Activated naive CD4-positive, alpha-beta T cell treated with anti-CD3 and anti-CD28 coated beads, Interleukin-2, amount 50 U/mL, for 72 hours (primary cell): Measurements from ENCODE around the gene FHIT. TPM values are rescaled to one million over a fixed set of nuclear protein-coding genes. Genes with fewer than 3 reads are reported as not detected.
A peak's percentile ranks its signal among the peaks of the same experiment; 100 is the strongest.

Source experiments
- ATAC-seq, 2 donors: fragments of 150-1000 bp; cut with Tn5 transposase; 2 replicates each; pipeline ENCODE4 v1.10.0; 2021; ENCODE audit warnings: mild to moderate bottlenecking in 2 of 2, moderate library complexity in 2 of 2
- DNase-seq, 2 donors: peaks; one replicate each; pipeline ENCODE4 v3.0.0; 2021 to 2022; ENCODE audit warnings: low spot score in 2 of 2
- H3K27ac Mint-ChIP-seq, 2 donors: one replicate each; pipeline ENCODE4 v1.8.0; 2022; ENCODE audit warnings: mild to moderate bottlenecking in 2 of 2, mixed read lengths in 2 of 2
- H3K36me3 Mint-ChIP-seq, 2 donors: one replicate each; pipeline ENCODE4 v1.8.0; 2022; ENCODE audit warnings: mixed read lengths in 2 of 2
- H3K9me3 Mint-ChIP-seq, 2 donors: one replicate each; pipeline ENCODE4 v1.8.0; 2022; ENCODE audit warnings: mixed read lengths in 2 of 2
- total RNA-seq, 2 donors: library from RNA; stranded (reverse); gene quantifications; one replicate each; pipeline ENCODE4 v1.2.3, GENCODE V29; 2022

Gene FHIT
- total RNA-seq, 2 donors from 2014 or later: 21.3 to 37.0 TPM

DNA sequence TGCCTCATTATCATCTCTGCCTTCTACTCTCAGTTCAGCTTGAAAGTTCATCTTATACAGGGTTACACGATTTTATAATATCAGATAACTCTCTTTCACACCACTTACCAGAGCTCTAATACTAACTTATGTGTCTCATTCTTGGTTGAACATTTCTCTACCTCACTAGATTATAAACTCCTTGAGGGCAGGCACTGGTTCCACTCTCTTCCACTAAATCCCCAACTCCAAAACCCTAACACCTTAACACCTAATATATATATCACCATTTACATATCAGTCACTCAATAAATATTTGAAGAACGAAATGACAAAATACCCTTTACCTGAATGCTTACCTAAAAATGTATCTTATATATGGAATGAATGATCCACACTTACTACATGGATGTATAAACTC lies 977.2 kb downstream of the FHIT start:
- no peak for ATAC-seq
- peaks cover 4 to 10% of the 10 kb centered on the region in 2 donors for H3K9me3 Mint-ChIP-seq
- H3K27ac Mint-ChIP-seq: no peak overlapping the region
- DNase-seq: no peak
- no peaks in the 10 kb centered on the region for H3K36me3 Mint-ChIP-seq

- DNase-seq (no peak), ATAC-seq (no peak)
- peaks cover 0 to 5% of the 10 kb centered on the region in 2 donors for H3K9me3 Mint-ChIP-seq
- H3K36me3 Mint-ChIP-seq: no peaks in the 10 kb centered on the region
- H3K27ac Mint-ChIP-seq: no peak overlapping the region
These were observed 981.4 kb downstream of the FHIT start for GRCh38 chr3:60269829-60270266.

DNA sequence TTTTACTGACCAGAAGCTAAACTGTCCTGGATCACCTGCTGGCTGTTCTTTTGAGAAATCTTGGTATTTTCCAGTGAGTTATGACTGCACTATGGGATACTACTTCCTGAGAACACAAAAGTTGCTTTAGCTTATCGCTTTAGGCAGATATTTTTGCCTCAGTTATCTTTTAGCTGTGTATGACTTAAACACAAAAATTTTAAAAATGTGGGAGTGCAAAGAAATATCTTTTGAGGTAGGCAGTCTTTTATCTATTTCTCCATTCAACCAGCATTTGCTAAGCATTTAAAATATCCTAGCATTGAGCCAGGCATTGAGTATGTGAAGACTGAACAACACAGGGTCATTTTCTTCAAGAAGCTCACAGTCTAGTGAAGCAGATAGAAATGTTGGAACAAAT lies 981.9 kb downstream of the FHIT start:
- peaks cover 0 to 5% of the 10 kb centered on the region in 2 donors for H3K9me3 Mint-ChIP-seq
- DNase-seq: no peak
- no peak for ATAC-seq
- H3K36me3 Mint-ChIP-seq: no peaks in the 10 kb centered on the region
- H3K27ac Mint-ChIP-seq: no peak overlapping the region

DNA sequence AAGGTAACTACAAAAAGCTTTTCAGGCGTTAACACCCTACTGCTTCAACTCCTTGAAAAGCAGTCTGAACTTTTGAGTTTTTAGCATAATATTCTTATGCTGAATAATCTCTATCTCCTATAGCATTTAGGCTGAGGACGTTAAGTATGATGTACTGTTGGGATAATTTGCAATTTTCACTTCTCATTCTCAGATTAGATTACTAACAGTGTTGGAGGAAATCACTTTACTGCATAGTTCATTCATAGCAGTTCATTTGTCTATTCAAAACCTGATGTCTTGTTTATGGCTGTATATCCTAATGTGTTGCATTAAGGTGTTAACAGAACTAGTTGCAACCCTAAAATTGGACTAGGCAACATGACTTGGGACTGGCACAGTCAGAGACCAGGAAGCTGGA lies 983.1 kb downstream of the FHIT start:
- H3K27ac Mint-ChIP-seq: peak overlapping the region in 1 of 2 donors; percentile 21
- H3K36me3 Mint-ChIP-seq: no peaks in the 10 kb centered on the region
- DNase-seq (no peak), ATAC-seq (no peak)
- H3K9me3 Mint-ChIP-seq: no peaks in the 10 kb centered on the region

DNA sequence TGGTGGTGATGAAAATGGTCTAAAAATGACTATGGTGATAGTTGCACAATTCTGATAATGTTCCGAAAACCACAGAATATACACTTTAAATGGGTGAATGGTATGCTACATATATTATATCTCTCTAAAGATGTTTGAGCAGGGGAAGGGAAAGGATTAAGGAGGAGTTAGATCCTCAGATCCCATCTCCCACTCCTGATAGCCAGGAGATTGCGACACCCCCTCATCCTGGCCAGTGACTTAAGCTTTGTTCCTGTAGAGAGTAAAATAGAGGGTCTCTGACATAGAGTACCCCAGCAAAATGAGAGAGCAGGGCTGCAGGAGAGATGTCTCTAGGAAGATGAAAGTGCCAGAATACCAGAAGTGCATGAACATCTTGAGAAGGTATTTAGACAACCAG lies 984.8 kb downstream of the FHIT start:
- no peak for ATAC-seq
- DNase-seq: no peak
- no peaks in the 10 kb centered on the region for H3K9me3 Mint-ChIP-seq
- H3K27ac Mint-ChIP-seq: no peak overlapping the region
- H3K36me3 Mint-ChIP-seq: no peaks in the 10 kb centered on the region

GRCh38 chr3:60263191-60263590 lies 988.1 kb downstream of the FHIT start:
- DNase-seq: no peak
- Mint-ChIP-seq H3K36me3 (no peaks in the 10 kb centered on the region), H3K27ac (no peak overlapping the region), H3K9me3 (peaks cover 0 to 4% of the 10 kb centered on the region in 2 donors)
- ATAC-seq: no peak

- peaks cover 0 to 4% of the 10 kb centered on the region in 2 donors for H3K9me3 Mint-ChIP-seq
- no peak overlapping the region for H3K27ac Mint-ChIP-seq
- DNase-seq: no peak
- H3K36me3 Mint-ChIP-seq: no peaks in the 10 kb centered on the region
- no peak for ATAC-seq
These were observed 988.7 kb downstream of the FHIT start for GRCh38 chr3:60262546-60262945.

DNA sequence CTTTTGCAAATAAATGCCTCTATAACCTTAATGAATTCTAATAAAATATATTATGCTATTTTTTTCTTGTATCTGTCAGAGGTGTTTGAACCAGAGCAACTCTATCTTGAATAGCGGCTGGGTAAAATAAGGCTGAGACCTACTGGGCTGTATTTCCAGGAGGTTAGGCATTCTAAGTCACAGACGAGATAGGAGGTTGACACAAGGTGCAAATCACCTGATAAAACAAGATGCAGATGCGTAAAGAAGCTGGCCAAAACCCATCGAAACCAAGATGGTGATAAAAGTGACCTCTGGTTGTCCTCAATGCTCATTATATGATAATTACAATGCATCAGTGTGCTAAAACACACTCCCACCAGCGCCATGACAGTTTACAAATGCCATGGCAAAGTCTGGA lies 990.7 kb downstream of the FHIT start:
- Mint-ChIP-seq H3K9me3 (peaks cover 11 to 14% of the 10 kb centered on the region in 2 donors), H3K27ac (no peak overlapping the region), H3K36me3 (peaks cover 0 to 12% of the 10 kb centered on the region in 2 donors)
- ATAC-seq: no peak
- no peak for DNase-seq

DNA sequence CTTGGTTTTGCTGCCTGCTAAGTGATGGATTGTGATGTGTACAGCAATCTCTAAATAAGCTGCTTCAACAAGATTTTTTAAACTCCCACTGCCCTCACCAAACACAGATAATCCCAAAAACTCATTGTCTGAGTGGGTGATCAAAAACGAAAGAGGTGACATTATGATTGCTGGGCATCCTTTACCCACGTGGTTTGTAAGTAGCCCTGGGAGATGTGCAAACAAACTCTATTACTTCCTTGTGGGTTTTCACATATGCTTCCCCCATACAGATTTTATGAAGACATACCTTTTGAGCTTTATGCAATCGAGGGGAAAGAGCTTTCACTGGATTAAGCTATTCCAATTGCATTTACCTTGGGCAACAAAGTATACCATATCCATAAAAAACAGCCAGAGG lies 1000.4 kb downstream of the FHIT start:
- H3K27ac Mint-ChIP-seq: no peak overlapping the region

GRCh38 chr3:60250206-60250605 lies 1001.0 kb downstream of the FHIT start:
- ATAC-seq (no peak), DNase-seq (no peak)
- H3K27ac Mint-ChIP-seq: peak overlapping the region in 1 of 2 donors; percentile 22
- peaks cover 3 to 4% of the 10 kb centered on the region in 2 donors for H3K9me3 Mint-ChIP-seq
- peaks cover 0 to 6% of the 10 kb centered on the region in 2 donors for H3K36me3 Mint-ChIP-seq

More for the DNA sequence above, 1000.4 kb downstream of the FHIT start:
- H3K36me3 Mint-ChIP-seq: peaks cover under 1 to 6% of the 10 kb centered on the region in 2 donors
- H3K9me3 Mint-ChIP-seq: peaks cover 3 to 4% of the 10 kb centered on the region in 2 donors
- DNase-seq (no peak), ATAC-seq (no peak)

GRCh38 chr3:60246361-60246760 lies 1004.9 kb downstream of the FHIT start:
- ATAC-seq (no peak), DNase-seq (no peak)
- Mint-ChIP-seq H3K27ac (no peak overlapping the region), H3K36me3 (peaks cover 0 to 6% of the 10 kb centered on the region in 2 donors), H3K9me3 (peaks cover 3 to 4% of the 10 kb centered on the region in 2 donors)

DNA sequence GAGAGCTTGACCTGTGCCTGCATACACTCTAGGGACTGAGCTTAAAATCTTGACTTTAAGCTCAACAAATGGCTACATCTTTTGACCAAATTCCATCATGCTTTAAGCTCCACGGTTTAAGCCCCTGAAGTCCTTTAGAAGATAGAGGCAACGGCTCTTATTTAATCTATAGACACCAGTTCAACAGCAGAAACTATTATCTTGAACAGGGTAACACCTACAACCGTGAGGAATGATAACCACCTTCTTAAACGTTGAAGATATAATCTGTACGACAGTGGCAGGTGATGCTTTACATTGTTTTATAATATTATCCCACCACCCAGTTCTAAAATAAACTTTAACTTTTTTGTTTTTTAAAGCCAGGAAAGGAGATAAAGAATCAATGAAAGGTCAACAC lies 1007.8 kb downstream of the FHIT start:
- no peak for DNase-seq
- Mint-ChIP-seq H3K36me3 (peaks cover 0 to 5% of the 10 kb centered on the region in 2 donors), H3K9me3 (peaks cover 0 to 3% of the 10 kb centered on the region in 2 donors), H3K27ac (no peak overlapping the region)
- no peak for ATAC-seq

DNA sequence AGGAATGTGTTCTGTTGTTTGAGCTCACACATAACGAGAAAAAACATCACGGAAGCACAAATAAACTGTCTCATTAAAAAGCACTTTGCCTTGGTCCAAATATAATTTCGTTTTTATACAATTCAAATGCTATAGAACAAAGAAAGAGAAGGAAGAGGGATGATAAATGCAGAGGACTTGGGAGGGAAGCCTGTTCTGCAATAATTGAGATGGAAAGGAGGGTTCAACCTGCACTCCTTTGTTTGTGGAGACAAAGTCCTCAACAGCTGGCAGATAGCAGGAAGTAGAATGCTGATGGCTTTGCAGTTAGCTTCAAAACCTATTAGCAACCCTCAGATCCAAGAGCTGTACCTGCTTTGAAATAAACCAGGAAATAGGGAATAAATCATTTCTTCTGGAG lies 1010.8 kb downstream of the FHIT start:
- Mint-ChIP-seq H3K9me3 (no peaks in the 10 kb centered on the region), H3K36me3 (no peaks in the 10 kb centered on the region), H3K27ac (no peak overlapping the region)
- ATAC-seq (no peak), DNase-seq (no peak)

DNA sequence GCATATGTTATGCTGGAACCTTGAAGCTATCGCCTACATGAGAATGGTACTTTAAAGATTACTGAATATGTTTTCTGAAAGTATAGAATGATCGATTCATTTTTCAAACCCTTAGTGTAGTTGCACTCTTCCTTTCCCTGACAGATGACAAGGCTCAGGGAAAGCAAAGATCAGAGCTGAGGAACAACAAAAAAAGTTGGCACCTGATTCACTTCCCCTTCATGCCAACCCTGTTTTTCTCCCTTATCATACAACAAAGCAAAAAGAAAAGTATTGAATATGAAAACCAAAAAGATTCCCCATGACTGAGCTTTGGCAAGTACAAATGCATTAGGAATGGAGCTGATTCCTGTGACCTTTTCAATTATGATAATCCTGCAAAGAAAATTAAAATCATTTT lies 1012.7 kb downstream of the FHIT start:
- peaks cover 0 to 5% of the 10 kb centered on the region in 2 donors for H3K9me3 Mint-ChIP-seq
- H3K27ac Mint-ChIP-seq: no peak overlapping the region
- no peak for DNase-seq
- peaks cover 0 to 5% of the 10 kb centered on the region in 2 donors for H3K36me3 Mint-ChIP-seq
- ATAC-seq: no peak

GRCh38 chr3:60229502-60229901 lies 1021.8 kb downstream of the FHIT start:
- ATAC-seq (no peak), DNase-seq (no peak)
- Mint-ChIP-seq H3K9me3 (peaks cover 4 to 7% of the 10 kb centered on the region in 2 donors), H3K36me3 (peaks cover 0 to 8% of the 10 kb centered on the region in 2 donors), H3K27ac (peak overlapping the region in 1 of 2 donors; percentile 22)

- H3K9me3 Mint-ChIP-seq: peaks cover 4 to 5% of the 10 kb centered on the region in 2 donors
- DNase-seq (no peak), ATAC-seq (no peak)
- H3K36me3 Mint-ChIP-seq: peaks cover 0 to 5% of the 10 kb centered on the region in 2 donors
- peak overlapping the region in 1 of 2 donors; percentile 22 for H3K27ac Mint-ChIP-seq
These were observed 1022.4 kb downstream of the FHIT start for GRCh38 chr3:60228823-60229222.

GRCh38 chr3:60226912-60227311 lies 1024.3 kb downstream of the FHIT start:
- Mint-ChIP-seq H3K9me3 (no peaks in the 10 kb centered on the region), H3K27ac (no peak overlapping the region), H3K36me3 (no peaks in the 10 kb centered on the region)
- DNase-seq (no peak), ATAC-seq (no peak)

DNA sequence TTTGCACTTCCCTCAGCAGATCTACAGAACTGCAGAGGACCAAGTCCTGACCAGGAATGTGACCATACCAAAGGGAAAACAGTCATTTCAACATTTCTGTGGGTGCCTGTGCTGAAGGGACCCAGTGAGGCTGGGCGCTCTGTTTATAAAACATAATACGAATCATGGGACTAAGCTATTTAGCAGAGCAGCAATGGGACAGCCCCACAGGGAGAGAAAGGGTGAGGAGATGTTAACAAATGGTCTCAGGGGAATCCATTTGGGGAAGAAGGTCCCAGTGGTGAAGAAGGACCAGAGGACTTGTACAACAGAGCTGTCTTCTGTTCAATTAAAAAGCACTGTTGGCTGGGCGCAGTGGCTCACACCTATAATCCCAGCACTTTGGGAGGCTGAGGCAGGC lies 1025.4 kb downstream of the FHIT start:
- Mint-ChIP-seq H3K9me3 (no peaks in the 10 kb centered on the region), H3K36me3 (no peaks in the 10 kb centered on the region), H3K27ac (no peak overlapping the region)
- DNase-seq: no peak
- ATAC-seq: no peak

GRCh38 chr3:60220768-60221167 lies 1030.5 kb downstream of the FHIT start:
- H3K27ac Mint-ChIP-seq: no peak overlapping the region
- H3K9me3 Mint-ChIP-seq: no peaks in the 10 kb centered on the region
- H3K36me3 Mint-ChIP-seq: no peaks in the 10 kb centered on the region
- ATAC-seq (no peak), DNase-seq (no peak)
